ENCODE data around the gene CD52.

GRCh38 chr1:26289158-26290059 is 28.3 kb upstream of the CD52 start:
- TF ChIP-seq EP300 (IDR thresholded peaks at IDR 0.05) (no peak), CTCF (IDR thresholded peaks at IDR 0.05) (no peak), POLR2AphosphoS5 (IDR thresholded peaks at IDR 0.05) (no peak)

Measured in gastroesophageal sphincter (tissue), 3 donors.